ENCODE measurements around the gene CCDC78.

The CCDC78 gene

DNA sequence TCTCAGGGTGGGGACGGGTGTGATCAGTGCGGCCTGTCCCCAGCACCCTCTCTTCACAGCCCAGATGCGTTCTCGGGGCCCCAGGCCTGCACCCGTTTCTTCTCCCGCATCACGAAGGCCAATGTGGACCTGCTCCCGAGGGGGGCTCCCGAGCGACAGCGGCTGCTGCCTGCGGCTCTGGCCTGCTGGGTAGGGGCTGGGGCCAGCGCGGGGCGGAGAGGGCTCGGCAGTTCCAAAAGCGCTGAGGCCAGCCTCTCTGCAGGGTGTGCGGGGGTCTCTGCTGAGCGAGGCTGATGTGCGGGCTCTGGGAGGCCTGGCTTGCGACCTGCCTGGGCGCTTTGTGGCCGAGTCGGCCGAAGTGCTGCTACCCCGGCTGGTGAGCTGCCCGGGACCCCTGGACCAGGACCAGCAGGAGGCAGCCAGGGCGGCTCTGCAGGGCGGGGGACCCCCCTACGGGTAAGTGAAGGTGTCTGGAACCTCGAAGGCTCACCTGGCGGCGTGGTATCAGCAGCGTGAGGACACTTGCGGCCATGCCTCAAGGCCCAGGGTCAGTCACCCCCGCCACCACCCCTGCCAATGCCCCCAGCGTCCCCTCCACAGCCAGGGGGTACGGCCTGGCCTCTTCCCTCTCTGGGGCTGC is 38.7 kb upstream of the CCDC78 start:
- no peak overlapping the region for H3K4me3 ChIP-seq (ENCODE audit: low read depth, low read length)
- DNase-seq (ENCODE audit: low read depth) = no peak
- TF ChIP-seq, protein P1, sequence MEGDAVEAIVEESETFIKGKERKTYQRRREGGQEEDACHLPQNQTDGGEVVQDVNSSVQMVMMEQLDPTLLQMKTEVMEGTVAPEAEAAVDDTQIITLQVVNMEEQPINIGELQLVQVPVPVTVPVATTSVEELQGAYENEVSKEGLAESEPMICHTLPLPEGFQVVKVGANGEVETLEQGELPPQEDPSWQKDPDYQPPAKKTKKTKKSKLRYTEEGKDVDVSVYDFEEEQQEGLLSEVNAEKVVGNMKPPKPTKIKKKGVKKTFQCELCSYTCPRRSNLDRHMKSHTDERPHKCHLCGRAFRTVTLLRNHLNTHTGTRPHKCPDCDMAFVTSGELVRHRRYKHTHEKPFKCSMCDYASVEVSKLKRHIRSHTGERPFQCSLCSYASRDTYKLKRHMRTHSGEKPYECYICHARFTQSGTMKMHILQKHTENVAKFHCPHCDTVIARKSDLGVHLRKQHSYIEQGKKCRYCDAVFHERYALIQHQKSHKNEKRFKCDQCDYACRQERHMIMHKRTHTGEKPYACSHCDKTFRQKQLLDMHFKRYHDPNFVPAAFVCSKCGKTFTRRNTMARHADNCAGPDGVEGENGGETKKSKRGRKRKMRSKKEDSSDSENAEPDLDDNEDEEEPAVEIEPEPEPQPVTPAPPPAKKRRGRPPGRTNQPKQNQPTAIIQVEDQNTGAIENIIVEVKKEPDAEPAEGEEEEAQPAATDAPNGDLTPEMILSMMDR (conservative IDR thresholded peaks at IDR 0.05; ENCODE audit: low read depth, low read length) = no peak

DNA sequence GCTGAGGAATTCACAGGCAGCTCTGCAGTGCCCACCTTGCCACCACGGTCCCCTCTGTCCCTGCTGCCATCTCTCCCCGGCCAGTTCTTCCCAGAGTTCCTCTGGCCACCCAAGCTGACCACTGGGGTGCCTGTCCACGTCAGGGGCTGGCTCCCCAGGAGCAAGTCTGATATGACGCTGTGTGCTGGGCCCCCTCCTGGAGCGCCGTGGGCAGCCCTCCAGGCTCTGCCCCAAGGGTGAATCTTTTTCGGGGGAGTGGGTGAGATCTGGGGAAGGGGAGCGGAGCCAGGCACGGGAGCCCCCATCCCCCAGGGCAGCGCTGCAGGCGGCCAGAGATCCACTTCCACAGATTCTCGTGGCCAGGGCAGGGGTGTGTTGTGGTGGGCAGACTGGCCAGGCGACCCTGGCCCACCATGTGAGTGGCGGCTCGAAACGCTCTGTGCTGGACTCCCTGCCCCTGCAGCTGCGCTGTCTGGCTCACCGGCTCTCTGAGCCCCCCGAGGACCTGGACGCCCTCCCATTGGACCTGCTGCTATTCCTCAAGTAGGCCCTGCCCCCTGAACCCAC is 38.0 kb upstream of the CCDC78 start:
- no peak for DNase-seq (ENCODE audit: low read depth)
- no peak overlapping the region for H3K4me3 ChIP-seq (ENCODE audit: low read depth, low read length)
- TF ChIP-seq, protein P1 (conservative IDR thresholded peaks at IDR 0.05; ENCODE audit: low read depth, low read length) = no peak

DNA sequence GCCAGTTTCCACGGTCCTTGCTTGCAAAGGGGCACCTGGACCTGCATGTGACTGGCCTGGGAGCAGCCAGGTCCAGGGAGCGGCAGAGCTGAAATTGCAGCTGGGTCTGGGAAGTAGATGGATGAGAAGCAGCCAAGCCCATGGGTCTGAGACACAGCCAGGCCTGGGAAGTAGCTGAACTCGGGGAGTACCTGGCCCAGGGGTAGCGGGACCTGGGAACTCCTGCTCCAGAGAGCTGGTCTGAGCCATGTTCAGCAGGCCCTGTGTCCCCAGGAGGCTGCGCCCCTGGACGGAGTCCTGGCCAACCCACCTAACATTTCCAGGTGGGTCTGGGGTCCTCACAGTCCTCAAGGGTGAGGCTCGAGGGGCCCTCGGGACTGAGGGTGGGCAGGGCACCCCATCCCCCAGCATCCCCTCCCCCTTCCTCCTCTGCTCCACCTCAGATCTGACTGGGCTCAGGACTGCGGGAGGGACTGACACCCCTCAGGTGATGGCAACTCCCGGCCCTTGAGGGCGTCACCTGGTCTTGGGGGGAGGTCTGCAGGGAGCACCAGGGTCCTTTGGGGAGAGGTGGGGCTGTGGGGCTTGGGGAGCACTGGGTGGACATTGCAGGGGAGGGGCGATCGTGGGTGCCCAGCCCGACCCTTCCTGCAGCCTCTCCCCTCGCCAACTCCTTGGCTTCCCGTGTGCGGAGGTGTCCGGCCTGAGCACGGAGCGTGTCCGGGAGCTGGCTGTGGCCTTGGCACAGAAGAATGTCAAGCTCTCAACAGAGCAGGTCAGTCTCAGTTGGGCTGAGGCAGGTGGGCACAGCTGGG is 37.3 kb upstream of the CCDC78 start:
- no peak overlapping the region for H3K4me3 ChIP-seq (ENCODE audit: low read depth, low read length)
- no peak for DNase-seq (ENCODE audit: low read depth)
- TF ChIP-seq, protein P1 (conservative IDR thresholded peaks at IDR 0.05; ENCODE audit: low read depth, low read length) = no peak

DNA sequence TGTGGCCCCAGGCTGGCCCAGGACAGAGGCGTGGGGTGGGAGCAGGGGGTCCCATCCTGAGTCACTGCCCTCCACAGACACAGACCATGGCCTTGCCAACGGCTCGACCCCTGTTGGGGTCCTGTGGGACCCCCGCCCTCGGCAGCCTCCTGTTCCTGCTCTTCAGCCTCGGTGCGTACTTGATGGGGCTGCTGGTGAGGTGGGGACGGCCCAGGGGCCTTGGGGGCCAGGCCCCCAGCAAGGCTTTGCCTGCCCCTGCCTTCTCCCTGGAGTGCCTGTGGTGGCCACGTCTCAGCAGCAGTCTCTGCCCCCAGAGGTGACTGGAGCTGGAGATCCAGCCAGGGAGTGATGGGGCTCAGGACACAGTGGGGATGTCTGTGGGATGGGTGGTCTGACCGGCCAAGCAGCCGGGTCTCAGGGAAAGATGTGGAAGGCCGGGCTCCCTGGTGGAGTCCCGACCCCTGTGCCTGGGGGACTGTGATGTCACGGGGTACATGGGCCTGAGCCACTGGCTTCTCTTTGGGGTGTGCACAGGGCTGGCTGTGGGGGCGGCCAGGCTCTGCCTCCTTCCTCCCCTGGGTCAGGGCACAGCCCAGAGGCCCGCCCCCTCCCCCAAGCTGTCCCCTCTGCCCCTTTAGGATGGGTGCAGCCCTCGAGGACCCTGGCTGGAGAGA is 36.5 kb upstream of the CCDC78 start:
- no peak for DNase-seq (ENCODE audit: low read depth)
- TF ChIP-seq, protein P1 (conservative IDR thresholded peaks at IDR 0.05; ENCODE audit: low read depth, low read length) = no peak
- H3K4me3 ChIP-seq (ENCODE audit: low read depth, low read length) = no peak overlapping the region

DNA sequence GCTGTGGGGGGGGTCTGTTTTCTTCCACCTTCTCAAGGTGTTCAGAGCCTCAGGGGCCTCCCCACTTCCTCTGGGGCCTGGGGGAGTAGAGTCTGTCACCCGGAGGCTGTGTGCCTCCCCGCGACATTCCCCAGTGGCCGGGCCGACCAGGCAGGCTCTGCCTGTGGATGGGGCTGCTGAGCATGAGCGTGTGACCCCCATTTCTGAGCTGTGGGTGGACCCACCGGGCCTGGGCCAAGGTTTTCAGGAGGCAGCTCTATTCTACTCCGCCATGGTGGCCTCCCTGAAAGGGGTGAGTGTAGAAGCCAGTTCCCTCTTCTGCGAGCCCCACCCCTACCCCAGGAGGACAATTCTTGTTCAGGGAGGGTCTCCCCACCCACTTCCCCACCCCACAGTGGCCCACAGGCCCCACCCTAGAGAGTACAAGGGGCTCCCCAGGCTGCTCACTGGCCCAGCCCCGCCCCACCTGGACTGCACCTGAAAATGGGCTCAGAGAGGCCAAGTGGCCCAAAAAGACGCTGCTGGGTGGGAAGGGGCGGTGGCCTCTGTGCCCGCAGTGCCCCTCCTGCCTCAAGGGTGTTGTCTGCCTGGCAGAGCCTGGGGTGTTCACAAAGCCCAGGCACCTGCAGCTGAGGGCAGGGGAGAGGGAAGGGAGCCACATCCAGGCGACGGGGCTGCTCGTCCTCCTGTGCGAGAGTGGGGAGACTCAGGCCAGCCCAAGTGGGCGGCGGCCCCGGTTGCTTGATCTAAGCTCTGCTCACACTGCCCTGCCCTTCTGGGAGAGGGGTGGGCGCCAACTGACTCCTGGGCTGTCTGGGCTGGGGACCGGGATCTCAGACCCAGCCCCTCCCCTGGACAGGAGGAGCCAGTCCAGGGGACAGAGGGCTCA is 35.6 kb upstream of the CCDC78 start:
- H3K4me3 ChIP-seq (ENCODE audit: low read depth, low read length) = no peak overlapping the region
- DNase-seq (ENCODE audit: low read depth) = no peak

More for the DNA sequence above, 35.6 kb upstream of the CCDC78 start:
- TF ChIP-seq, protein P1 (conservative IDR thresholded peaks at IDR 0.05; ENCODE audit: low read depth, low read length) = no peak
